ENCODE data around the gene CAVIN3. TPM values are rescaled to one million over a fixed set of nuclear protein-coding genes. Genes with fewer than 3 reads are reported as not detected.

CAVIN3 gene
- total RNA-seq, 2 donors from 2014 or later, result 84.8 to 86.7 TPM

DNA sequence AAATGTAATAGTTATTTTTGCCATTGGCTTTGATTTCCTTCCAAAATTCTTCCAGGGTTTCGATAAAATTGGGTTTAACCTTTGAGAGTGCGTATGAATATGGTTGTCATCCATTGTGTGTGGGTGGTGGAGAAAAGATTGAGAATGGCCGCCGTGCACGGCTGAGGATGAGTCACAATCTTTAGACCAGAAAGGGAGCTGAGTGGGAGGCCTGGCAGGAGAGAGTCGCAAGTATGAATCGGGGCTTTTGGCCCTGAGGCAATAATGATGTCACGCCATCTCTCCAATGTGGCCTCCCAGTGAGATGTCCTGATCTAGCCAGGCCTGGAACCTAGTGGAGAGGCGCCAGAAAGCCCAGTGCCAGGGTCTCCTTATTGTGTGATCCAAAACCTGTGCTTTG is 36.9 kb upstream of the CAVIN3 start:
- Histone ChIP-seq H3K27ac (peak overlapping the region; percentile 7 to 38), H3K36me3 (no peaks in the 10 kb centered on the region), H3K4me1 (peaks cover 0 to under 1% of the 10 kb centered on the region in 2 donors), H3K27me3 (no peaks in the 10 kb centered on the region), H3K9me3 (no peaks in the 10 kb centered on the region), H3K4me3 (no peak overlapping the region)
- peak; percentile 88 for DNase-seq (ENCODE audit: low spot score)
- TF ChIP-seq, protein P1, sequence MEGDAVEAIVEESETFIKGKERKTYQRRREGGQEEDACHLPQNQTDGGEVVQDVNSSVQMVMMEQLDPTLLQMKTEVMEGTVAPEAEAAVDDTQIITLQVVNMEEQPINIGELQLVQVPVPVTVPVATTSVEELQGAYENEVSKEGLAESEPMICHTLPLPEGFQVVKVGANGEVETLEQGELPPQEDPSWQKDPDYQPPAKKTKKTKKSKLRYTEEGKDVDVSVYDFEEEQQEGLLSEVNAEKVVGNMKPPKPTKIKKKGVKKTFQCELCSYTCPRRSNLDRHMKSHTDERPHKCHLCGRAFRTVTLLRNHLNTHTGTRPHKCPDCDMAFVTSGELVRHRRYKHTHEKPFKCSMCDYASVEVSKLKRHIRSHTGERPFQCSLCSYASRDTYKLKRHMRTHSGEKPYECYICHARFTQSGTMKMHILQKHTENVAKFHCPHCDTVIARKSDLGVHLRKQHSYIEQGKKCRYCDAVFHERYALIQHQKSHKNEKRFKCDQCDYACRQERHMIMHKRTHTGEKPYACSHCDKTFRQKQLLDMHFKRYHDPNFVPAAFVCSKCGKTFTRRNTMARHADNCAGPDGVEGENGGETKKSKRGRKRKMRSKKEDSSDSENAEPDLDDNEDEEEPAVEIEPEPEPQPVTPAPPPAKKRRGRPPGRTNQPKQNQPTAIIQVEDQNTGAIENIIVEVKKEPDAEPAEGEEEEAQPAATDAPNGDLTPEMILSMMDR (IDR thresholded peaks at IDR 0.05), result no peak

DNA sequence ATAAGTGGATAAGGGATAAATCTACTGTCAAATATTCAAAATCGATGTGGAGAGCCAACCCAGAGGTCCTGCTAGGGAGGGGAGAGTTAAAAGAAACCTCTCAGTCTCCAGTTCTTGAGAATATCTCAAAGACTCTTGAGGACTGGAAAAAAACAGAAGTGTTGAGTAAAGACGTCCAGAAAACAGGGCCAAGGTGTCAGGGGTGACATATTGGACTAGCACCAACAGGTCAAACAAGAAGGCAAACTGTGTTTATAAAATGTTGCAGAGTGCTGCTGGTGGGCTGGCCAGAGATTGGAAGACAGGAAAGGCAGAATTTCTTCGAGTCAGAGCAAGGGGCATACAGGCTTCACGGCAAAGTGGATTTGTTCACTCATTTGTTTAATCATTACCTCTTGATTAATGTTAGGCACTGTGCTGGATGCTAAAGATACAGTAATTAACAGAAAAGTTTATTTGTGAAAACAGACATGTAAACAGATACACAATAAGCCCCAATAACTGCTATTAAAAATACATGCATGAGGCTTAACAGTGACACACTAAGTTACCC is 36.3 kb upstream of the CAVIN3 start:
- Histone ChIP-seq H3K36me3 (no peaks in the 10 kb centered on the region), H3K27ac (no peak overlapping the region), H3K9me3 (no peaks in the 10 kb centered on the region), H3K4me3 (no peak overlapping the region), H3K27me3 (no peaks in the 10 kb centered on the region), H3K4me1 (no peaks in the 10 kb centered on the region)
- TF ChIP-seq, protein P1 (IDR thresholded peaks at IDR 0.05), result no peak
- DNase-seq (ENCODE audit: low spot score), result no peak

DNA sequence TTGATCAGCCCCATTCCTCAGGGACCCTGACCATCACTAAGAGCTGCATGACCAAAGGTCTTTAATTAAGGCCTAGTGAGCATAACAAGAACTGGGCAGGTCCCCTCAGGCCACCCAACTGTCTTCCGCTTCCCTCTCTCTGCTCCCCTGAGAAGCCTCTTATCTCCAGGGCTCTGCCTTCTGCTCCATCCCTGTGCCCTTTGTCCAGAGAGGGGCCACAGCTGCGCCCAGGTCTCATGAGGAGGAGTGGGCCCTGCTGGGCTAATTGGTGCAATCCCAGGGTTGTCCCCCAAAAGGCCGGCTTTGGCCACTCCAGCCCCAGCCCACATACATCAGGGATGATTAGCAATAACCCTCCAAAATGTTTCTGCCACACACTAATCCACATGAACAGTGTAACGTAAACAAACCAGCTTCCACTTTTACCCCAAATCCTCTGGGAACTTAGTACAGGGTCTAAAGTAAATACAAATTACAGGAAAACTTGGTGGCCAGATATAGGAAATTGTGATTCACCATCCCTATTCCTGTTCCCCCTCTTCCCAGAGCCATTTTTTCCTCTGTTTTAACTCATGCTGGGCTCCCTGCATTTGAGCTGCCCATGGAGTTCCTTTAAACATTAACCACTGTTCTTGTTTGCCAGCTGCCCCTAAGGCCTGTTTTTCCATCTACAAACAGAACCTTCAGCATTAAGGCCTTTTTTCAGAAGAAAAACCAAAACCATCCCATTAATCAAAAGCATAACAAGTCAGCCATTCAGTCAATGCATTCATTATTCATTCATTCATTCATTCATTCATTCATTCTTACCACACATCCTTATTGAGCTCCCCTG is 34.6 kb upstream of the CAVIN3 start:
- no peaks in the 10 kb centered on the region for H3K36me3 ChIP-seq
- DNase-seq (ENCODE audit: low spot score), result no peak
- no peak overlapping the region for H3K4me3 ChIP-seq
- no peaks in the 10 kb centered on the region for H3K9me3 ChIP-seq
- no peaks in the 10 kb centered on the region for H3K4me1 ChIP-seq
- H3K27ac ChIP-seq, result no peak overlapping the region
- TF ChIP-seq, protein P1 (IDR thresholded peaks at IDR 0.05), result no peak
- no peaks in the 10 kb centered on the region for H3K27me3 ChIP-seq

DNA sequence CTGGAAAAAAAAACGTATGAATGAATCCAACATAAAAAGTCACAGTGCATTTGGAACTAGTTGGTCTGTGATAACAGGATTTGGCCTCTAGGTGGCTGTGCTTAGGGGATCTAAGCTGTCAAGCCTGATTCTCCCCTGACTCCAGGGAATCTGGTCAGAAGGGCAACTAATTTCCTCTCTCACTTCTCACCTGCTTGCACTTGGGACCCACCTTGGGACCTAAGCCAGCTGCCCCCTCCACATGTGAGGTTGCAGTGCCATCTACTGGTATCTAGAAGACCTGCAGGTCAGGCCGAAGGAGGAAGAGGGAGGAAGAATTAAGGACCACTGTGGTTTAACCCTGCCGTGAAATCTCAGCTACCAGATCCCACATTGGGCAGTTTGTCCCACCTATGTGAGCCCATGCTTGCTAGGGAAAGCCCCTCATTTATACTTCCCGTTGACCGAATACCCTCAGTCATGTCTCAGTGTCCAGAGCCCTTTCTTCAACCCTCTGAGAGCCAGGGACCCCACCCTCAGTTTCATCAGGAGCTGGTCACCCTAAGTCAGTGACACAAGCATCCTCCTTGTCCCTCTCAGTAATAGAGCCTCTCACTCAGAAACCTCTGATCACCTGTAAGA is 33.2 kb upstream of the CAVIN3 start:
- TF ChIP-seq, protein P1 (IDR thresholded peaks at IDR 0.05), result peak; percentile 86 to 95
- peak; percentile 63 for DNase-seq (ENCODE audit: low spot score)
- Histone ChIP-seq H3K9me3 (no peaks in the 10 kb centered on the region), H3K4me3 (no peak overlapping the region), H3K27me3 (no peaks in the 10 kb centered on the region), H3K36me3 (no peaks in the 10 kb centered on the region), H3K27ac (no peak overlapping the region), H3K4me1 (no peaks in the 10 kb centered on the region)

- Histone ChIP-seq H3K36me3 (no peaks in the 10 kb centered on the region), H3K27ac (no peak overlapping the region), H3K9me3 (no peaks in the 10 kb centered on the region), H3K4me3 (no peak overlapping the region), H3K27me3 (no peaks in the 10 kb centered on the region), H3K4me1 (no peaks in the 10 kb centered on the region)
- TF ChIP-seq, protein P1 (IDR thresholded peaks at IDR 0.05), result no peak
- no peak for DNase-seq (ENCODE audit: low spot score)
These were observed 31.6 kb upstream of the CAVIN3 start for GRCh38 chr11:6351782-6352382.
